ENCODE data around the gene IRAK1. TPM values are rescaled to one million over a fixed set of nuclear protein-coding genes. Genes with fewer than 3 reads are reported as not detected.

Gene IRAK1
- 100 to 1,000 TPM; 113 to 122 TPM for total RNA-seq

DNA sequence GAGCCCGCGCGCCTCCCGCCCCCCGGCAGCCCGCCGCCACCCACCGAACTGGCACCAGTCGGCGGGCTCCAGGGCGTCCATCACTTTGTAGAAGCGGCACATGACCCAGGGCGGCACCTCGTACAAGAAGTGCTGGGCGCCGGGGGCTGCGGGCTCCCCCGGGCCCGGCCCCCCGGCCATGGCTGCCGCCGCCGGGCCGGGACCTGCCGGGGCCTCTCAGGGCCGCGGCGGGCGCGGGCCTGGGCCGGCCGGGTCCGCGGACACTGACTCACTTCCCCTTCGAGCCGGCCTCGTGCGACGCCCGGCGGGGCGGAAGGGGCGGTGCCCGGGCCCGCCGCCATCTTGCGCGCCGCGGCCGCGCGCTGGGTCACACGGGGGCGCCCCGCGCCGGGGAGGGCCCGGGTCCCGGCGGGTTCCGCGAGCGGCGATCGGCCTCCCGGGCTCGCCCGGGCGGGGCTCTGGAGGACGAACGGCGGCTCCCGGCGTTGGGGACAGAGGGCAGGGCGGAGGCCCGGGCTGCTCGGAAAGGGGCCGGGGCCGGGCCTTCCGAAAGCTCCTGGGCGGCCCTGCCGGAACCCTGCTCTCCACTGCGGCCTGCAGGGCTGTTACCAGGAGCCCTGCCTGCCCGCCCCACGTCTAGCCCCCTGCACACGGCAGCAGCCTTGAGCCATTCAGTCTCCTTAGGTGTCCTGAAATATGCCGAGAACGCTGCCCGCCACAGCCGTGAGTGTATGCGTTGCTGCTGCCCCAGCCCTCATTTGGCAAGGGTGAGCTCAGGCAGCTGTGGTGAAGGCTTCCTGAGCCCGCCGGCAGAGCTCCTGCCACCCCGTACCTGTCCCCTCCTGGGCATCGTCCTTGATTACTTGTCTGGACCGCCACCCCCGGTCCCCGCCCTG is at the start of gene IRAK1:
Gene IRAK1, minus strand, starts transcription at position 270 of the 896 bp plus-strand sequence. Its CDS starts 90 bp downstream, at position 180.
- H3K27me3 ChIP-seq (replicated peaks; ENCODE audit: insufficient read depth) = no peaks in the 10 kb centered on the region
- H3K4me1 ChIP-seq (replicated peaks) = no peaks in the 10 kb centered on the region
- H3K27ac ChIP-seq = peak within 1 kb of the TSS; percentile 87 to 88
- intact Hi-C loops (cut with DNase I) = loop anchor here (10.0 kb wide), 1 partner anchor 75 kb away; the partner anchor contains the start of gene MECP2
- H3K9me3 ChIP-seq = no peaks in the 10 kb centered on the region
- no peaks in the 10 kb centered on the region for H3K36me3 ChIP-seq
- peak; percentile 27 for DNase-seq (ENCODE audit: low spot score)
- peak within 1 kb of the TSS; percentile 37 to 44 for H3K4me3 ChIP-seq
- 7% methylated on average over 10 of the region's 99 CpGs for WGBS
- TF ChIP-seq POLR2A (IDR thresholded peaks at IDR 0.05) (no peak), POLR2AphosphoS5 (IDR thresholded peaks at IDR 0.05) (no peak), CTCF (IDR thresholded peaks at IDR 0.05) (peak in 1 of 4 experiments; percentile 26)

- H3K36me3 ChIP-seq = no peaks in the 10 kb centered on the region
- TF ChIP-seq CTCF (IDR thresholded peaks at IDR 0.05) = no peak
- TF ChIP-seq POLR2A (IDR thresholded peaks at IDR 0.05) = no peak
- TF ChIP-seq POLR2AphosphoS5 (IDR thresholded peaks at IDR 0.05) = no peak
- 94% methylated on average over 3 of the region's 3 CpGs for WGBS
- no peaks in the 10 kb centered on the region for H3K9me3 ChIP-seq
- intact Hi-C loops (cut with DNase I) = no loop called here
- no peak overlapping the region for H3K27ac ChIP-seq
- no peak for DNase-seq (ENCODE audit: low spot score)
- no peaks in the 10 kb centered on the region for H3K27me3 ChIP-seq (replicated peaks; ENCODE audit: insufficient read depth)
- no peak overlapping the region for H3K4me3 ChIP-seq
- H3K4me1 ChIP-seq (replicated peaks) = no peaks in the 10 kb centered on the region
These were observed 48.9 kb upstream of the IRAK1 start for GRCh38 chrX:154068560-154068959.

- H3K36me3 ChIP-seq = no peaks in the 10 kb centered on the region
- H3K27me3 ChIP-seq (replicated peaks; ENCODE audit: insufficient read depth) = no peaks in the 10 kb centered on the region
- no peak overlapping the region for H3K4me3 ChIP-seq
- no peaks in the 10 kb centered on the region for H3K9me3 ChIP-seq
- H3K4me1 ChIP-seq (replicated peaks) = no peaks in the 10 kb centered on the region
- intact Hi-C loops (cut with DNase I) = no loop called here
- no peak for DNase-seq (ENCODE audit: low spot score)
- H3K27ac ChIP-seq = no peak overlapping the region
- 53% methylated on average over 5 of the region's 9 CpGs for WGBS
- TF ChIP-seq CTCF (IDR thresholded peaks at IDR 0.05) = no peak
These were observed 45.1 kb upstream of the IRAK1 start for GRCh38 chrX:154064637-154065435.

GRCh38 chrX:154063234-154063633 is 43.5 kb upstream of the IRAK1 start:
- 52% methylated on average over 4 of the region's 4 CpGs for WGBS
- intact Hi-C loops (cut with DNase I) = no loop called here
- Histone ChIP-seq H3K36me3 (no peaks in the 10 kb centered on the region), H3K4me3 (no peak overlapping the region), H3K4me1 (replicated peaks) (no peaks in the 10 kb centered on the region), H3K9me3 (no peaks in the 10 kb centered on the region), H3K27ac (no peak overlapping the region), H3K27me3 (replicated peaks; ENCODE audit: insufficient read depth) (no peaks in the 10 kb centered on the region)
- DNase-seq (ENCODE audit: low spot score) = no peak
- no peak for TF ChIP-seq POLR2AphosphoS5 (IDR thresholded peaks at IDR 0.05)
- TF ChIP-seq CTCF (IDR thresholded peaks at IDR 0.05) = no peak
- TF ChIP-seq POLR2A (IDR thresholded peaks at IDR 0.05) = no peak
